ENCODE data around the gene MTHFD2L. TPM values are rescaled to one million over a fixed set of nuclear protein-coding genes. Genes with fewer than 3 reads are reported as not detected.

Gene MTHFD2L
- total RNA-seq, 1 experiment from 2014 or later = 24.1 TPM

GRCh38 chr4:74189331-74190043 is 31.6 kb downstream of the MTHFD2L start:
- Mint-ChIP-seq H3K4me1 (ENCODE audit: low read depth, unreplicated experiment) (no peaks in the 10 kb centered on the region), H3K4me3 (ENCODE audit: low read depth, unreplicated experiment) (no peak overlapping the region), H3K36me3 (ENCODE audit: insufficient read depth, unreplicated experiment) (no peaks in the 10 kb centered on the region), H3K27ac (ENCODE audit: unreplicated experiment) (no peak overlapping the region), H3K27me3 (ENCODE audit: unreplicated experiment) (no peaks in the 10 kb centered on the region), H3K9me3 (ENCODE audit: low read depth, unreplicated experiment) (no peaks in the 10 kb centered on the region)
- BruUV-seq (replicated peaks) = no TSS peak
- no peak for DNase-seq
- intact Hi-C loops (cut with micrococcal nuclease; ENCODE audit: unreplicated experiment) = loop anchor here (1.0 to 2.0 kb wide), 3 partner anchors 39 to 486 kb away; no protein-coding TSS in a partner anchor
- TF ChIP-seq, protein P1, sequence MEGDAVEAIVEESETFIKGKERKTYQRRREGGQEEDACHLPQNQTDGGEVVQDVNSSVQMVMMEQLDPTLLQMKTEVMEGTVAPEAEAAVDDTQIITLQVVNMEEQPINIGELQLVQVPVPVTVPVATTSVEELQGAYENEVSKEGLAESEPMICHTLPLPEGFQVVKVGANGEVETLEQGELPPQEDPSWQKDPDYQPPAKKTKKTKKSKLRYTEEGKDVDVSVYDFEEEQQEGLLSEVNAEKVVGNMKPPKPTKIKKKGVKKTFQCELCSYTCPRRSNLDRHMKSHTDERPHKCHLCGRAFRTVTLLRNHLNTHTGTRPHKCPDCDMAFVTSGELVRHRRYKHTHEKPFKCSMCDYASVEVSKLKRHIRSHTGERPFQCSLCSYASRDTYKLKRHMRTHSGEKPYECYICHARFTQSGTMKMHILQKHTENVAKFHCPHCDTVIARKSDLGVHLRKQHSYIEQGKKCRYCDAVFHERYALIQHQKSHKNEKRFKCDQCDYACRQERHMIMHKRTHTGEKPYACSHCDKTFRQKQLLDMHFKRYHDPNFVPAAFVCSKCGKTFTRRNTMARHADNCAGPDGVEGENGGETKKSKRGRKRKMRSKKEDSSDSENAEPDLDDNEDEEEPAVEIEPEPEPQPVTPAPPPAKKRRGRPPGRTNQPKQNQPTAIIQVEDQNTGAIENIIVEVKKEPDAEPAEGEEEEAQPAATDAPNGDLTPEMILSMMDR (IDR thresholded peaks at IDR 0.05; ENCODE audit: unreplicated experiment) = peak; percentile 48
- CTCF ChIA-PET = interaction anchor here (0.7 to 1.5 kb wide), 8 partner anchors 39 to 685 kb away, joined by 3 to 7 read pairs (median 4); no protein-coding TSS in a partner anchor

DNA sequence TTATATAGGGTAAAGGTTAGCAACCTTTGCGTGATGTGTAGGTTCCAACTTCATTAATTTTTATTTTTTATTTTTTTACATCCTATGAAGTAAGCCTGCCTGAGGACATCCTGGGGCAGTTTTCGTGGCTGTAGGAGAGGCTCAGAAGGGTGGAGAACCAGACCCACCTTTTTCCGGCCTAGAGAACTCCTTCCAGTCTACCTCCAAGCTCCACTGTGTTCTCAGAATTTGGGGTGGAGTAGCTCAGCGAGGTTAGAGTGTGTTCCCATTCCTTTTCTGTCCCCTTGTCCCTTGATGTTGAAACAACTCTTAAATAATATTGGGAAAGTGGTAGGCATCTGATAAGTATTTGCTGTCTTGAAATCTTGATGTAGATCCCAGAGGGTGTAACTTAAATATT is 32.4 kb downstream of the MTHFD2L start:
- CTCF ChIA-PET = no interaction called here
- Mint-ChIP-seq H3K36me3 (ENCODE audit: insufficient read depth, unreplicated experiment) (no peaks in the 10 kb centered on the region), H3K4me3 (ENCODE audit: low read depth, unreplicated experiment) (no peak overlapping the region), H3K27me3 (ENCODE audit: unreplicated experiment) (no peaks in the 10 kb centered on the region), H3K27ac (ENCODE audit: unreplicated experiment) (no peak overlapping the region), H3K4me1 (ENCODE audit: low read depth, unreplicated experiment) (no peaks in the 10 kb centered on the region), H3K9me3 (ENCODE audit: low read depth, unreplicated experiment) (no peaks in the 10 kb centered on the region)
- no peak for DNase-seq
- TF ChIP-seq, protein P1 (IDR thresholded peaks at IDR 0.05; ENCODE audit: unreplicated experiment) = no peak
- intact Hi-C loops (cut with micrococcal nuclease; ENCODE audit: unreplicated experiment) = no loop called here
- no TSS peak for BruUV-seq (replicated peaks)

GRCh38 chr4:74190919-74191397 is 33.0 kb downstream of the MTHFD2L start:
- Mint-ChIP-seq H3K27ac (ENCODE audit: unreplicated experiment) (no peak overlapping the region), H3K27me3 (ENCODE audit: unreplicated experiment) (no peaks in the 10 kb centered on the region), H3K4me1 (ENCODE audit: low read depth, unreplicated experiment) (no peaks in the 10 kb centered on the region), H3K36me3 (ENCODE audit: insufficient read depth, unreplicated experiment) (no peaks in the 10 kb centered on the region), H3K9me3 (ENCODE audit: low read depth, unreplicated experiment) (no peaks in the 10 kb centered on the region), H3K4me3 (ENCODE audit: low read depth, unreplicated experiment) (no peak overlapping the region)
- CTCF ChIA-PET = interaction anchor here (0.6 kb wide), 1 partner anchor 28 kb away, joined by 4 read pairs; no protein-coding TSS in a partner anchor
- no TSS peak for BruUV-seq (replicated peaks)
- intact Hi-C loops (cut with micrococcal nuclease; ENCODE audit: unreplicated experiment) = no loop called here
- TF ChIP-seq, protein P1 (IDR thresholded peaks at IDR 0.05; ENCODE audit: unreplicated experiment) = no peak
- no peak for DNase-seq

DNA sequence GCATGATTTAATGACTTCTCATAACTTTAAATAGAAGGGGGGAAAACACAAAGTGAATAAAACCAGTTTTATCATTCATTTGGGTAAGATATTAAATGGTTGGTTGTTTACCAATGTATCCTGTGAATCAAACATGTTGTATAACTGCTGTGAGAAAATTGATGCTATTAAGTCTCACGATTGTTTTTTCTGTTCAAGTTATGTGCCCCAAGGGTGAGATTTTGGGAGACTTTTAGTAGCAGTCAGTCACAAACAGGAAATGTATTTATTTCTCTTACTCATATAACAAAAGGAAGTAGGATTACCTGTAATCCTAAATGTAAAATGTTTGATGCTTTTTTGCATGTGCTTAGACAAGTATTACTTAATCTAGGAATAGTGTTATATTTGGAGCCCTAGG is 39.2 kb downstream of the MTHFD2L start:
- Mint-ChIP-seq H3K27me3 (ENCODE audit: unreplicated experiment) (no peaks in the 10 kb centered on the region), H3K27ac (ENCODE audit: unreplicated experiment) (no peak overlapping the region), H3K4me3 (ENCODE audit: low read depth, unreplicated experiment) (no peak overlapping the region), H3K9me3 (ENCODE audit: low read depth, unreplicated experiment) (no peaks in the 10 kb centered on the region), H3K36me3 (ENCODE audit: insufficient read depth, unreplicated experiment) (peaks cover under 1% of the 10 kb centered on the region), H3K4me1 (ENCODE audit: low read depth, unreplicated experiment) (no peaks in the 10 kb centered on the region)
- intact Hi-C loops (cut with micrococcal nuclease; ENCODE audit: unreplicated experiment) = no loop called here
- no peak for DNase-seq
- no TSS peak for BruUV-seq (replicated peaks)
- CTCF ChIA-PET = no interaction called here
- TF ChIP-seq, protein P1 (IDR thresholded peaks at IDR 0.05; ENCODE audit: unreplicated experiment) = no peak

Measured in Calu3 (cell line).